OCI-LY7 (cell line): ENCODE data around the gene HTT. TPM values are rescaled to one million over a fixed set of nuclear protein-coding genes. Genes with fewer than 3 reads are reported as not detected.

Experiments used
- BruUV-seq: library from RNA; stranded (reverse); fragments of 400-500 nt; replicated peaks from 2 replicates; lab custom pipeline; 2021; lab: Mats Ljungman, UMichigan
- CTCF ChIA-PET: fragments of 300-600 bp; sonication (Branson Sonifier 250); formaldehyde crosslinking; loops from one replicate; lab custom pipeline; 2022; ENCODE audit warnings: antibody characterized with exemption; ENCODE audit not compliant: unreplicated experiment; lab: Charles Lee
- POLR2A ChIA-PET: fragments of 300-600 bp; sonication (Branson Sonifier 250); formaldehyde crosslinking; loops from one replicate; lab custom pipeline; 2022; ENCODE audit warnings: antibody characterized with exemption; lab: Charles Lee
- DNase-seq: peaks from one replicate; pipeline ENCODE4 v3.0.0-alpha.2; 2015; ENCODE audit warnings: low spot score
- H2AFZ ChIP-seq: fragments of 200-600 bp; sonication (generic), shearing (Covaris generic); 2 replicates; pipeline ENCODE4 v1.6.1; 2014; ENCODE audit warnings: mild to moderate bottlenecking, antibody characterized with exemption, low read length, moderate library complexity
- H3K27ac ChIP-seq: fragments of 200-600 bp; sonication (generic); 2 replicates; pipeline ENCODE4 v1.5.1; 2014; ENCODE audit warnings: mixed run types, low read depth, mild to moderate bottlenecking, moderate library complexity, low read length, inconsistent platforms; ENCODE audit not compliant: poor library complexity, severe bottlenecking
- H3K36me3 ChIP-seq: fragments of 200-600 bp; sonication (generic); 2 replicates; pipeline ENCODE4 v1.6.1; 2014; ENCODE audit warnings: mild to moderate bottlenecking, antibody characterized with exemption, low read length, moderate library complexity, mixed read lengths; ENCODE audit not compliant: insufficient read depth
- H3K4me1 ChIP-seq: fragments of 200-600 bp; sonication (generic); 2 replicates; pipeline ENCODE4 v1.5.1; 2014; ENCODE audit warnings: mild to moderate bottlenecking, low read length; ENCODE audit not compliant: insufficient read depth, poor library complexity, severe bottlenecking
- H3K4me2 ChIP-seq: fragments of 200-600 bp; sonication (generic); 2 replicates; pipeline ENCODE4 v1.6.1; 2014; ENCODE audit warnings: mild to moderate bottlenecking, low read length
- H3K4me3 ChIP-seq: fragments of 200-600 bp; sonication (generic); 2 replicates; pipeline ENCODE4 v1.5.1; 2014; ENCODE audit warnings: mild to moderate bottlenecking, low read depth, low read length; ENCODE audit not compliant: poor library complexity, severe bottlenecking
- H3K79me2 ChIP-seq: fragments of 200-600 bp; sonication (generic); 2 replicates; pipeline ENCODE4 v1.6.1; 2016; ENCODE audit warnings: low read depth, mild to moderate bottlenecking, low read length, moderate library complexity, mixed read lengths; ENCODE audit not compliant: insufficient read depth
- H3K9me2 ChIP-seq: fragments of 200-600 bp; sonication (generic); 2 replicates; pipeline ENCODE4 v1.6.1; 2016; ENCODE audit warnings: mild to moderate bottlenecking, low read length, mixed read lengths; ENCODE audit not compliant: insufficient read depth
- H3K9me3 ChIP-seq: fragments of 200-600 bp; sonication (generic); 2 replicates; pipeline ENCODE4 v1.6.1; 2014; ENCODE audit warnings: mild to moderate bottlenecking, mixed run types, low read length, mixed read lengths
- H4K20me1 ChIP-seq: fragments of 200-600 bp; sonication (generic); 2 replicates; pipeline ENCODE4 v1.6.1; 2014; ENCODE audit warnings: mild to moderate bottlenecking, antibody characterized with exemption, low read length, moderate library complexity, mixed read lengths; ENCODE audit not compliant: insufficient read depth
- CTCF ChIP-seq: fragments of 200-600 bp; sonication (generic); conservative IDR thresholded peaks from 2 replicates; pipeline ENCODE4 v1.5.1; 2014; ENCODE audit warnings: mild to moderate bottlenecking, antibody characterized with exemption, low read length, moderate library complexity, mixed read lengths
- EZH2phosphoT487 ChIP-seq: fragments of 200-600 bp; sonication (generic); IDR thresholded peaks from 2 replicates; pipeline ENCODE4 v1.6.1; 2018; ENCODE audit warnings: low read depth, borderline replicate concordance, mild to moderate bottlenecking, mixed run types, antibody characterized with exemption, low read length, moderate library complexity, mixed read lengths
- intact Hi-C: fragments of 100-400 bp; cut with micrococcal nuclease; formaldehyde crosslinking; loops from one replicate; pipeline ENCODE4 v1.10.0; 2022; ENCODE audit not compliant: unreplicated experiment
- total RNA-seq, 2 experiments: library from RNA; depleted of rRNA in 1 of 2; stranded (reverse); fragments of >200 nt in 1 of 2; shearing (Covaris generic) in 1 of 2; gene quantifications; 2 replicates each; pipeline ENCODE4 v1.2.3, GENCODE V29; 2014 to 2022

Gene HTT
- total RNA-seq, 2 experiments from 2014 or later, result 36.4 to 91.3 TPM

- BruUV-seq, result no TSS peak
- Histone ChIP-seq H3K9me3 (no peaks in the 10 kb centered on the region), H3K27ac (no peak overlapping the region), H3K4me3 (no peak overlapping the region), H4K20me1 (no peaks in the 10 kb centered on the region), H3K4me1 (no peaks in the 10 kb centered on the region), H2AFZ (no peak overlapping the region), H3K4me2 (no peak overlapping the region), H3K79me2 (peaks cover 4% of the 10 kb centered on the region; the same call in 1 of the 2 replicates), H3K9me2 (no peaks in the 10 kb centered on the region), H3K36me3 (peaks cover 68% of the 10 kb centered on the region)
- intact Hi-C loops, result no loop called here
- ChIA-PET CTCF (no interaction called here), POLR2A (no interaction called here)
- DNase-seq, result no peak
- TF ChIP-seq EZH2phosphoT487 (no peak), CTCF (no peak)
Observed at GRCh38 chr4:3096202-3096601, 21.7 kb downstream of the HTT start.

GRCh38 chr4:3098346-3098745 lies 23.9 kb downstream of the HTT start:
- Histone ChIP-seq H3K4me1 (no peaks in the 10 kb centered on the region), H3K4me2 (no peak overlapping the region), H3K27ac (no peak overlapping the region), H3K36me3 (peaks cover 64% of the 10 kb centered on the region), H2AFZ (no peak overlapping the region), H3K4me3 (no peak overlapping the region), H3K79me2 (peaks cover 4% of the 10 kb centered on the region; the same call in 1 of the 2 replicates), H4K20me1 (no peaks in the 10 kb centered on the region), H3K9me2 (no peaks in the 10 kb centered on the region), H3K9me3 (no peaks in the 10 kb centered on the region)
- POLR2A ChIA-PET, result interaction anchor here (0.7 to 1.2 kb wide), 2 partner anchors 10 to 25 kb away, joined by 5 read pairs; no protein-coding TSS in a partner anchor
- CTCF ChIA-PET, result no interaction called here
- no TSS peak for BruUV-seq
- DNase-seq, result no peak
- intact Hi-C loops, result no loop called here
- TF ChIP-seq EZH2phosphoT487 (no peak), CTCF (no peak)

- H3K79me2 ChIP-seq, result no peaks in the 10 kb centered on the region
- intact Hi-C loops, result loop anchor here (1.0 to 2.0 kb wide), 2 partner anchors 59 to 336 kb away; no protein-coding TSS in a partner anchor
- no peaks in the 10 kb centered on the region for H4K20me1 ChIP-seq
- CTCF ChIA-PET, result interaction anchor here (1.3 kb wide), 1 partner anchor 10 kb away, joined by 4 read pairs; no protein-coding TSS in a partner anchor
- no peaks in the 10 kb centered on the region for H3K4me1 ChIP-seq
- H3K9me3 ChIP-seq, result no peaks in the 10 kb centered on the region
- no peak overlapping the region for H3K4me2 ChIP-seq
- TF ChIP-seq CTCF (peak; percentile 99), EZH2phosphoT487 (no peak)
- H2AFZ ChIP-seq, result no peak overlapping the region
- H3K36me3 ChIP-seq, result peaks cover 81% of the 10 kb centered on the region
- POLR2A ChIA-PET, result interaction anchor here (0.6 to 1.0 kb wide), 2 partner anchors 20 to 82 kb away, joined by 3 to 4 read pairs; no protein-coding TSS in a partner anchor
- H3K4me3 ChIP-seq, result no peak overlapping the region
- H3K9me2 ChIP-seq, result no peaks in the 10 kb centered on the region
- DNase-seq, result peak; percentile 72
- no peak overlapping the region for H3K27ac ChIP-seq
- no TSS peak for BruUV-seq
Observed at GRCh38 chr4:3106339-3107186, 32.1 kb downstream of the HTT start.
